Common myeloid progenitor, CD34-positive (primary cell): ENCODE results near the gene TMEM91. TPM values are rescaled to one million over a fixed set of nuclear protein-coding genes. Genes with fewer than 3 reads are reported as not detected.
A peak's percentile ranks its signal among the peaks of the same experiment; 100 is the strongest.

Experiments used
- CTCF ChIA-PET: fragments of 350-600 bp; sonication (Branson Sonifier 250); formaldehyde crosslinking; loops from one replicate; lab custom pipeline; 2021; ENCODE audit warnings: antibody characterized with exemption; lab: Charles Lee
- POLR2A ChIA-PET: fragments of 350-600 bp; sonication (Branson Sonifier 250); formaldehyde crosslinking; loops from one replicate; lab custom pipeline; 2021; ENCODE audit warnings: antibody characterized with exemption; lab: Charles Lee
- DNase-seq, 3 donors: peaks; one replicate each; pipeline versions ENCODE4 v3.0.0 to v3.0.0-alpha.2; 2013
- H3K27ac ChIP-seq, 2 experiments: 1 replicate in 1 of 2; 2 replicates in 1 of 2; pipeline ENCODE4 v1.7.0; 2013; ENCODE audit warnings: inconsistent platforms in 2 of 2, low read length in 2 of 2, mild to moderate bottlenecking in 2 of 2, low read depth in 1 of 2, moderate library complexity in 1 of 2; ENCODE audit not compliant: severe bottlenecking in 2 of 2, insufficient read depth in 1 of 2, poor library complexity in 1 of 2
- H3K27me3 ChIP-seq, 5 experiments: replicated peaks in 2 of 5; 1 replicate in 3 of 5; 2 replicates in 2 of 5; pipeline versions ENCODE4 v1.6.1 to v1.7.0; 2013; ENCODE audit warnings: low read length in 4 of 5, mild to moderate bottlenecking in 2 of 5, moderate library complexity in 2 of 5, inconsistent platforms in 1 of 5; ENCODE audit not compliant: insufficient read depth in 5 of 5, control insufficient read depth in 4 of 5
- H3K36me3 ChIP-seq, 4 experiments: 1 replicate in 2 of 4; 2 replicates in 2 of 4; pipeline versions ENCODE4 v1.6.1 to v1.7.0; 2013; ENCODE audit warnings: low read length in 3 of 4, control low read depth in 1 of 4, mild to moderate bottlenecking in 1 of 4; ENCODE audit not compliant: control insufficient read depth in 4 of 4, insufficient read depth in 4 of 4
- H3K4me1 ChIP-seq, 4 experiments: 1 replicate in 3 of 4; 2 replicates in 1 of 4; pipeline versions ENCODE4 v1.6.1 to v1.7.1; 2013; ENCODE audit warnings: low read length in 3 of 4, mild to moderate bottlenecking in 3 of 4, control low read depth in 1 of 4, inconsistent platforms in 1 of 4, moderate library complexity in 1 of 4; ENCODE audit not compliant: control insufficient read depth in 4 of 4, insufficient read depth in 4 of 4; ENCODE audit errors: control extremely low read depth in 1 of 4
- H3K4me3 ChIP-seq, 7 experiments: 1 replicate in 4 of 7; 2 replicates in 3 of 7; pipeline versions ENCODE4 v1.5.1 to v1.7.0; 2013; ENCODE audit warnings: mild to moderate bottlenecking in 7 of 7, low read length in 6 of 7, moderate library complexity in 6 of 7, inconsistent platforms in 2 of 7, low read depth in 2 of 7, control low read depth in 1 of 7; ENCODE audit not compliant: insufficient read depth in 4 of 7, control insufficient read depth in 1 of 7; ENCODE audit errors: extremely low read depth in 1 of 7
- H3K9me3 ChIP-seq, 5 experiments: 1 replicate in 4 of 5; 2 replicates in 1 of 5; pipeline versions ENCODE4 v1.6.1 to v1.7.1; 2013; ENCODE audit warnings: low read length in 4 of 5, mild to moderate bottlenecking in 2 of 5, inconsistent platforms in 1 of 5, low read depth in 1 of 5, moderate library complexity in 1 of 5; ENCODE audit not compliant: control insufficient read depth in 4 of 5, insufficient read depth in 2 of 5; ENCODE audit errors: control extremely low read depth in 1 of 5
- WGBS: methylation state at CpG from one replicate; pipeline ENCODE4 v1.1.5; 2013; ENCODE audit not compliant: insufficient coverage; 5-methylcytosine and 5-hydroxymethylcytosine counted together
- polyA plus RNA-seq: library from polyadenylated mRNA; unstranded; fragments of 120-200 nt; gene quantifications from one replicate; pipeline ENCODE4 v1.2.1, GENCODE V29; 2013

The TMEM91 gene
- 37.8 TPM for polyA plus RNA-seq

- Histone ChIP-seq H3K4me3 (peak within 1 kb of the TSS in 6 of 7 experiments; percentile 43 to 85 (median 66)), H3K4me1 (peaks cover 3 to 31% (median 19%) of the 10 kb centered on the region in 4 experiments), H3K27ac (peak within 1 kb of the TSS in 1 of 2 experiments; percentile 25), H3K36me3 (peaks cover 0 to 9% (median 1%) of the 10 kb centered on the region in 4 experiments), H3K27me3 (no peaks in the 10 kb centered on the region), H3K9me3 (no peaks in the 10 kb centered on the region)
- 3% methylated on average over 36 of the region's 47 CpGs for WGBS
- CTCF ChIA-PET, result interaction anchor here (0.9 to 4.5 kb wide), 6 partner anchors 10 to 55 kb away, joined by 3 to 38 read pairs (median 5); partner anchors contain the start of gene B9D2
- POLR2A ChIA-PET, result no interaction called here
- peak in 2 of 3 donors; percentile 28 to 36 for DNase-seq
Observed at GRCh38 chr19:41376241-41376997, at the start of gene TMEM91. TMEM91 (plus strand) TSS chr19:41376533; CDS start chr19:41378310, 1,777 bp downstream.

GRCh38 chr19:41327076-41327575 is 49.2 kb upstream of the TMEM91 start:
- Histone ChIP-seq H3K4me1 (peaks cover 28 to 85% (median 84%) of the 10 kb centered on the region in 4 experiments), H3K36me3 (peaks cover 7 to 52% (median 25%) of the 10 kb centered on the region in 4 experiments)
- WGBS, result 0% methylated on average over 3 of the region's 13 CpGs

GRCh38 chr19:41327576-41328156 is 48.7 kb upstream of the TMEM91 start:
- CTCF ChIA-PET, result interaction anchor here (1.0 to 3.8 kb wide), 10 partner anchors 14 to 65 kb away, joined by 3 to 27 read pairs (median 4); no protein-coding TSS in a partner anchor
- POLR2A ChIA-PET, result interaction anchor here (0.6 to 11.8 kb wide), 7 partner anchors 14 to 203 kb away, joined by 4 to 165 read pairs (median 4); partner anchors contain the start of genes B9D2, CCDC97 and TGFB1
- peaks cover 28 to 80% (median 79%) of the 10 kb centered on the region in 4 experiments for H3K4me1 ChIP-seq
- 2% methylated on average over 28 of the region's 33 CpGs for WGBS
- H3K27me3 ChIP-seq, result no peaks in the 10 kb centered on the region
- peaks cover 11 to 52% (median 28%) of the 10 kb centered on the region in 4 experiments for H3K36me3 ChIP-seq
- H3K27ac ChIP-seq, result peak overlapping the region in 1 of 2 experiments; percentile 27
- H3K9me3 ChIP-seq, result no peaks in the 10 kb centered on the region
- H3K4me3 ChIP-seq, result peak overlapping the region in 4 of 7 experiments; percentile 48 to 62 (median 56)
- peak; percentile 84 to 95 (median 91) for DNase-seq

More at GRCh38 chr19:41327076-41327575, 49.2 kb upstream of the TMEM91 start:
- POLR2A ChIA-PET, result interaction anchor here (0.6 to 11.8 kb wide), 7 partner anchors 15 to 204 kb away, joined by 4 to 165 read pairs (median 4); partner anchors contain the start of genes B9D2, CCDC97 and TGFB1
- peak in 2 of 3 donors; percentile 73 to 84 for DNase-seq
- no peaks in the 10 kb centered on the region for H3K9me3 ChIP-seq
- H3K27me3 ChIP-seq, result no peaks in the 10 kb centered on the region
- CTCF ChIA-PET, result interaction anchor here (1.0 to 3.8 kb wide), 9 partner anchors 15 to 64 kb away, joined by 3 to 27 read pairs (median 4); no protein-coding TSS in a partner anchor
- peak overlapping the region in 4 of 7 experiments; percentile 48 to 62 (median 53) for H3K4me3 ChIP-seq
- peak overlapping the region in 1 of 2 experiments; percentile 27 for H3K27ac ChIP-seq

- Histone ChIP-seq H3K4me1 (peaks cover 28 to 74% (median 73%) of the 10 kb centered on the region in 4 experiments), H3K27me3 (no peaks in the 10 kb centered on the region), H3K36me3 (peaks cover 11 to 52% (median 31%) of the 10 kb centered on the region in 4 experiments), H3K4me3 (peak overlapping the region in 5 of 7 experiments; percentile 13 to 62 (median 52)), H3K27ac (peak overlapping the region; percentile 13 to 27), H3K9me3 (no peaks in the 10 kb centered on the region)
- CTCF ChIA-PET, result interaction anchor here (0.7 to 3.8 kb wide), 8 partner anchors 13 to 65 kb away, joined by 3 to 27 read pairs (median 4); no protein-coding TSS in a partner anchor
- POLR2A ChIA-PET, result interaction anchor here (1.0 to 11.8 kb wide), 6 partner anchors 14 to 203 kb away, joined by 4 to 165 read pairs (median 6); partner anchors contain the start of genes CCDC97 and TGFB1
- 20% methylated on average over 18 of the region's 22 CpGs for WGBS
- peak in 2 of 3 donors; percentile 70 to 80 for DNase-seq
Observed at GRCh38 chr19:41328157-41328841, 48.0 kb upstream of the TMEM91 start.

- DNase-seq, result no peak
- no peaks in the 10 kb centered on the region for H3K9me3 ChIP-seq
- no peaks in the 10 kb centered on the region for H3K27me3 ChIP-seq
- CTCF ChIA-PET, result interaction anchor here (0.7 to 3.8 kb wide), 5 partner anchors 17 to 45 kb away, joined by 3 to 27 read pairs (median 4); no protein-coding TSS in a partner anchor
- peaks cover 11 to 56% (median 34%) of the 10 kb centered on the region in 4 experiments for H3K36me3 ChIP-seq
- peak overlapping the region in 1 of 2 experiments; percentile 13 for H3K27ac ChIP-seq
- H3K4me1 ChIP-seq, result peaks cover 28 to 72% (median 67%) of the 10 kb centered on the region in 4 experiments
- H3K4me3 ChIP-seq, result peak overlapping the region in 3 of 7 experiments; percentile 48 to 60 (median 52)
- POLR2A ChIA-PET, result interaction anchor here (1.0 to 11.8 kb wide), 4 partner anchors 19 to 202 kb away, joined by 5 to 165 read pairs (median 12); partner anchors contain the start of genes CCDC97 and TGFB1
- no CpG with 5 or more reads among the region's 1 CpG for WGBS
Observed at GRCh38 chr19:41328842-41329225, 47.5 kb upstream of the TMEM91 start.

GRCh38 chr19:41330481-41330880 is 45.9 kb upstream of the TMEM91 start:
- ChIA-PET CTCF (no interaction called here), POLR2A (no interaction called here)
- no peak overlapping the region for H3K4me3 ChIP-seq
- 100% methylated on average over 1 of the region's 4 CpGs for WGBS
- H3K4me1 ChIP-seq, result peaks cover 24 to 71% (median 65%) of the 10 kb centered on the region in 4 experiments
- peak overlapping the region in 1 of 2 experiments; percentile 34 for H3K27ac ChIP-seq
- DNase-seq, result no peak
- no peaks in the 10 kb centered on the region for H3K27me3 ChIP-seq
- H3K9me3 ChIP-seq, result no peaks in the 10 kb centered on the region
- H3K36me3 ChIP-seq, result peaks cover 11 to 58% (median 35%) of the 10 kb centered on the region in 4 experiments
